ENCODE data around the gene SCAMP5. TPM values are rescaled to one million over a fixed set of nuclear protein-coding genes. Genes with fewer than 3 reads are reported as not detected.
A peak's percentile ranks its signal among the peaks of the same experiment; 100 is the strongest.

Gene SCAMP5
- total RNA-seq, 1 experiment from 2014 or later, result 11.8 TPM

- no peak for TF ChIP-seq CTCF (IDR thresholded peaks at IDR 0.05; ENCODE audit: insufficient read depth in 1 of 2, low read depth in 1 of 2, low read length in 1 of 2, severe bottlenecking in 1 of 2, unreplicated experiment in 1 of 2)
- no peaks in the 10 kb centered on the region for H3K27me3 Mint-ChIP-seq (ENCODE audit: insufficient read depth, unreplicated experiment)
- ChIA-PET CTCF (interaction anchor here (0.7 to 3.1 kb wide), 4 partner anchors 13 to 168 kb away, joined by 5 to 19 read pairs (median 8); partner anchors contain the start of genes C15orf39 and PPCDC), POLR2A (interaction anchor here (0.6 to 1.7 kb wide), 5 partner anchors 13 to 166 kb away, joined by 3 to 7 read pairs (median 5); partner anchors contain the start of genes C15orf39, PPCDC and RPP25)
- no peaks in the 10 kb centered on the region for H3K9me3 Mint-ChIP-seq (ENCODE audit: unreplicated experiment)
- H3K4me1 ChIP-seq, result peaks cover 67% of the 10 kb centered on the region
- peaks cover 19% of the 10 kb centered on the region for H3K36me3 Mint-ChIP-seq (ENCODE audit: insufficient read depth, unreplicated experiment)
- H3K36me3 ChIP-seq (ENCODE audit: control insufficient read depth, insufficient read depth, low read length), result no peaks in the 10 kb centered on the region
- no peak overlapping the region for H3K4me3 ChIP-seq (ENCODE audit: low read depth, low read length)
- H3K27ac Mint-ChIP-seq (ENCODE audit: unreplicated experiment), result peak overlapping the region; percentile 75
- BruUV-seq (replicated peaks), result no TSS peak
- H3K4me3 Mint-ChIP-seq (ENCODE audit: unreplicated experiment), result peak overlapping the region; percentile 25
- no peaks in the 10 kb centered on the region for H3K9me3 ChIP-seq
- intact Hi-C loops (cut with micrococcal nuclease; ENCODE audit: unreplicated experiment), result loop anchor here (1.0 to 2.0 kb wide), 4 partner anchors 23 to 164 kb away; no protein-coding TSS in a partner anchor
- no peaks in the 10 kb centered on the region for H3K27me3 ChIP-seq (replicated peaks; ENCODE audit: control insufficient read depth, insufficient read depth, low read length)
- peaks cover 50% of the 10 kb centered on the region for H3K4me1 Mint-ChIP-seq (ENCODE audit: low read depth, unreplicated experiment)
- DNase-seq, result peak; percentile 93 to 96
Observed at GRCh38 chr15:75036212-75036616, 40.9 kb downstream of the SCAMP5 start.

GRCh38 chr15:75037685-75038084 is 42.3 kb downstream of the SCAMP5 start:
- Mint-ChIP-seq H3K4me3 (ENCODE audit: unreplicated experiment) (no peak overlapping the region), H3K27me3 (ENCODE audit: insufficient read depth, unreplicated experiment) (no peaks in the 10 kb centered on the region), H3K36me3 (ENCODE audit: insufficient read depth, unreplicated experiment) (peaks cover 14% of the 10 kb centered on the region), H3K4me1 (ENCODE audit: low read depth, unreplicated experiment) (peaks cover 51% of the 10 kb centered on the region), H3K9me3 (ENCODE audit: unreplicated experiment) (no peaks in the 10 kb centered on the region), H3K27ac (ENCODE audit: unreplicated experiment) (peak overlapping the region; percentile 51)
- CTCF ChIA-PET, result interaction anchor here (1.0 to 3.1 kb wide), 3 partner anchors 20 to 167 kb away, joined by 3 to 19 read pairs (median 4); partner anchors contain the start of gene C15orf39
- TF ChIP-seq CTCF (IDR thresholded peaks at IDR 0.05; ENCODE audit: insufficient read depth in 1 of 2, low read depth in 1 of 2, low read length in 1 of 2, severe bottlenecking in 1 of 2, unreplicated experiment in 1 of 2), result no peak
- no TSS peak for BruUV-seq (replicated peaks)
- Histone ChIP-seq H3K27me3 (replicated peaks; ENCODE audit: control insufficient read depth, insufficient read depth, low read length) (no peaks in the 10 kb centered on the region), H3K36me3 (ENCODE audit: control insufficient read depth, insufficient read depth, low read length) (no peaks in the 10 kb centered on the region), H3K4me1 (peaks cover 56% of the 10 kb centered on the region), H3K4me3 (ENCODE audit: low read depth, low read length) (no peak overlapping the region), H3K9me3 (no peaks in the 10 kb centered on the region)
- no peak for DNase-seq
- intact Hi-C loops (cut with micrococcal nuclease; ENCODE audit: unreplicated experiment), result loop anchor here (2.0 kb wide), 2 partner anchors 21 to 101 kb away; no protein-coding TSS in a partner anchor
- POLR2A ChIA-PET, result interaction anchor here (0.9 kb wide), 1 partner anchor 164 kb away, joined by 4 read pairs; the partner anchor contains the start of gene C15orf39

GRCh38 chr15:75038231-75038630 is 42.9 kb downstream of the SCAMP5 start:
- H3K9me3 Mint-ChIP-seq (ENCODE audit: unreplicated experiment), result no peaks in the 10 kb centered on the region
- intact Hi-C loops (cut with micrococcal nuclease; ENCODE audit: unreplicated experiment), result no loop called here
- peaks cover 14% of the 10 kb centered on the region for H3K36me3 Mint-ChIP-seq (ENCODE audit: insufficient read depth, unreplicated experiment)
- Histone ChIP-seq H3K4me1 (peaks cover 62% of the 10 kb centered on the region), H3K27me3 (replicated peaks; ENCODE audit: control insufficient read depth, insufficient read depth, low read length) (no peaks in the 10 kb centered on the region), H3K4me3 (ENCODE audit: low read depth, low read length) (no peak overlapping the region), H3K9me3 (no peaks in the 10 kb centered on the region), H3K36me3 (ENCODE audit: control insufficient read depth, insufficient read depth, low read length) (no peaks in the 10 kb centered on the region)
- BruUV-seq (replicated peaks), result no TSS peak
- no peaks in the 10 kb centered on the region for H3K27me3 Mint-ChIP-seq (ENCODE audit: insufficient read depth, unreplicated experiment)
- H3K4me1 Mint-ChIP-seq (ENCODE audit: low read depth, unreplicated experiment), result peaks cover 56% of the 10 kb centered on the region
- no peak overlapping the region for H3K4me3 Mint-ChIP-seq (ENCODE audit: unreplicated experiment)
- CTCF ChIA-PET, result interaction anchor here (1.0 to 3.1 kb wide), 3 partner anchors 20 to 166 kb away, joined by 3 to 19 read pairs (median 4); partner anchors contain the start of gene C15orf39
- peak overlapping the region; percentile 58 for H3K27ac Mint-ChIP-seq (ENCODE audit: unreplicated experiment)
- POLR2A ChIA-PET, result interaction anchor here (0.8 to 0.9 kb wide), 2 partner anchors 15 to 163 kb away, joined by 3 to 4 read pairs; partner anchors contain the start of genes C15orf39 and PPCDC
- no peak for TF ChIP-seq CTCF (IDR thresholded peaks at IDR 0.05; ENCODE audit: insufficient read depth in 1 of 2, low read depth in 1 of 2, low read length in 1 of 2, severe bottlenecking in 1 of 2, unreplicated experiment in 1 of 2)
- DNase-seq, result no peak
